Thoracic aorta (tissue), 2 donors: ENCODE results near the gene CHRDL1. TPM values are rescaled to one million over a fixed set of nuclear protein-coding genes. Genes with fewer than 3 reads are reported as not detected.

Source experiments
- ATAC-seq: fragments of 150-250 bp; one replicate; pipeline ENCODE4 v1.8.0; 2017; ENCODE audit warnings: low read depth; ENCODE audit not compliant: insufficient number of reproducible peaks, low FRiP score
- DNase-seq: peaks from one replicate; pipeline ENCODE4 v3.0.0-alpha.2; 2020; ENCODE audit warnings: low spot score
- H3K27ac ChIP-seq, 2 donors: fragments of 200-600 bp; sonication (generic); 1 replicate in 1 of 2; 2 replicates in 1 of 2; pipeline ENCODE4 v1.5.1; 2016; ENCODE audit warnings: mild to moderate bottlenecking in 2 of 2, moderate library complexity in 2 of 2
- H3K27me3 ChIP-seq: fragments of 200-600 bp; sonication (generic); replicated peaks from 2 replicates; pipeline ENCODE4 v1.6.0; 2016; ENCODE audit warnings: mild to moderate bottlenecking; ENCODE audit not compliant: insufficient read depth
- H3K36me3 ChIP-seq: fragments of 200-600 bp; sonication (generic); one replicate; pipeline ENCODE4 v1.5.1; 2016
- H3K4me1 ChIP-seq, 2 donors: fragments of 200-600 bp; sonication (generic); 1 replicate in 1 of 2; 2 replicates in 1 of 2; pipeline versions ENCODE4 v1.5.1 to v1.6.0; 2016; ENCODE audit warnings: low read depth in 2 of 2, mild to moderate bottlenecking in 1 of 2; ENCODE audit not compliant: control insufficient read depth in 1 of 2
- H3K4me3 ChIP-seq: fragments of 200-600 bp; sonication (generic); 2 replicates; pipeline ENCODE4 v1.5.1; 2016; ENCODE audit warnings: mild to moderate bottlenecking
- H3K9me3 ChIP-seq: fragments of 200-600 bp; sonication (generic); 2 replicates; pipeline ENCODE4 v1.5.1; 2016
- total RNA-seq, 2 donors: library from RNA; depleted of rRNA; stranded (reverse); fragments of >200 nt; gene quantifications; one replicate each; pipeline versions ENCODE4 v1.1.0 to v1.2.3, GENCODE V29; 2016
- TF ChIP-seq, protein P1 (sequence below): fragments of 200-600 bp; sonication (generic); IDR thresholded peaks from one replicate; pipeline ENCODE4 v1.5.1; 2019; ENCODE audit warnings: antibody characterized with exemption

CHRDL1 gene
- total RNA-seq, 2 donors from 2014 or later = 16.8 to 48.6 TPM

DNA sequence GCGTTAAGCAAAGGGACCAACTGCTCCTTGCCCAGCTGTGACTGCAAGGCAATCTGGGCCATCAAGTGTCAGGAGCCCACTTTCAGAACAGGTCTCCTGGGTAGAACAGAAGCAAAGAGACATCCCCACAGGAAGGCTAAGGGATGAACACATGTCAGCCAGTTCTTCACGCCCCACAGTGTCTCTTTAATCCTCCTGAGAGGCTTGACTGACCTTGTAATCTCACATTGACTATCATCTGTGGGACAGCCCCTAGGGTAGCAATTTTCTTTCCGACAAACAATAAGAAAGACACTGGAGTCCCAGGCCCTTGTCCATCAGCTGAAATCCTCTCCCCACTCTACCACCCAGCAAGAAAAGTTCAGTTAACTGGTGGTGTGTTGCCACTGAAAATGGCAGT, 1.0 kb downstream of the CHRDL1 start:
- Histone ChIP-seq H3K27ac (no peak overlapping the region), H3K27me3 (no peaks in the 10 kb centered on the region), H3K4me1 (no peaks in the 10 kb centered on the region), H3K4me3 (no peak overlapping the region), H3K9me3 (no peaks in the 10 kb centered on the region), H3K36me3 (no peaks in the 10 kb centered on the region)
- DNase-seq (no peak), ATAC-seq (no peak)
- TF ChIP-seq, protein P1, sequence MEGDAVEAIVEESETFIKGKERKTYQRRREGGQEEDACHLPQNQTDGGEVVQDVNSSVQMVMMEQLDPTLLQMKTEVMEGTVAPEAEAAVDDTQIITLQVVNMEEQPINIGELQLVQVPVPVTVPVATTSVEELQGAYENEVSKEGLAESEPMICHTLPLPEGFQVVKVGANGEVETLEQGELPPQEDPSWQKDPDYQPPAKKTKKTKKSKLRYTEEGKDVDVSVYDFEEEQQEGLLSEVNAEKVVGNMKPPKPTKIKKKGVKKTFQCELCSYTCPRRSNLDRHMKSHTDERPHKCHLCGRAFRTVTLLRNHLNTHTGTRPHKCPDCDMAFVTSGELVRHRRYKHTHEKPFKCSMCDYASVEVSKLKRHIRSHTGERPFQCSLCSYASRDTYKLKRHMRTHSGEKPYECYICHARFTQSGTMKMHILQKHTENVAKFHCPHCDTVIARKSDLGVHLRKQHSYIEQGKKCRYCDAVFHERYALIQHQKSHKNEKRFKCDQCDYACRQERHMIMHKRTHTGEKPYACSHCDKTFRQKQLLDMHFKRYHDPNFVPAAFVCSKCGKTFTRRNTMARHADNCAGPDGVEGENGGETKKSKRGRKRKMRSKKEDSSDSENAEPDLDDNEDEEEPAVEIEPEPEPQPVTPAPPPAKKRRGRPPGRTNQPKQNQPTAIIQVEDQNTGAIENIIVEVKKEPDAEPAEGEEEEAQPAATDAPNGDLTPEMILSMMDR = no peak

- Histone ChIP-seq H3K36me3 (no peaks in the 10 kb centered on the region), H3K27ac (no peak overlapping the region), H3K9me3 (no peaks in the 10 kb centered on the region), H3K27me3 (no peaks in the 10 kb centered on the region), H3K4me1 (no peaks in the 10 kb centered on the region), H3K4me3 (no peak overlapping the region)
- no peak for DNase-seq
- TF ChIP-seq, protein P1 = no peak
- no peak for ATAC-seq
These were observed 4.5 kb downstream of the CHRDL1 start for GRCh38 chrX:110791071-110791470.

DNA sequence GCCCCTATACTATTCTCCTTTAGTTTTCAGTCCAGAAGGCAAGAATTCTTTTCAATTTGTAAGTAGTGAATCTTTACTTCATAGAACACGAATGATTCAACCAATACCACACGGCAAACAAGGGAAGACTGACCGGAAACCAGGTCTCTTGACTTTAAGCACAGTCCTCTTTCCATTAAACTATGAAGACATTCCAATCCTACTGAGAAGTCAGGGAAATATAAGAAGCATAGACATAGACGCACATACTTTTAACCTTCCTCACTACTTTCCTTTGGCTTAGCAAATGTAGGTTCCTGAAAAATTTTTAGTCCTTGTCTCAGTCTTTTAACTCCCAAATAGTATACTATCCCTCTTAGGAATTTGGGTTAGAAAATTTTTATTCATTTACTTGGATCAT, 9.1 kb downstream of the CHRDL1 start:
- Histone ChIP-seq H3K36me3 (no peaks in the 10 kb centered on the region), H3K9me3 (no peaks in the 10 kb centered on the region), H3K4me3 (no peak overlapping the region), H3K27ac (no peak overlapping the region), H3K27me3 (no peaks in the 10 kb centered on the region), H3K4me1 (no peaks in the 10 kb centered on the region)
- DNase-seq (no peak), ATAC-seq (no peak)
- TF ChIP-seq, protein P1 = no peak

DNA sequence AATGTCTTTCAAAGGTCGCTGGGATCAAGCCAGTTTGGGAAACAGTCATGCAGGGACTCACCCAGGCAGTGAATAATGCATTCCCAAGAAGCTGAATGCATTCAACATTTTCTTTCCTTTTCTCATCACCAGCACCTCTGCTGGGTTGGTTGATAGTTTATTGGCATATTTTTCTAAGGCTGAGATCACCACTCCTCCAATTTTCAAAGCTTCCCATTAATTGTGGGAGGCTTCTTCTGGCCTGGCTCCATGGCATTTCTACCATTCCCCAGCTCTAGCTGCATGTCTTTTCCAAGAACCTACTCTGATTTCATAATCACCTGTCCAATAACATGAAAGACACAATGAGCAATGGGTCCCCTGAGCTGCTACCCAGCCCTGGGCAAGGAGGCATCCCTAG, 35.8 kb downstream of the CHRDL1 start:
- ATAC-seq (no peak), DNase-seq (no peak)
- Histone ChIP-seq H3K36me3 (no peaks in the 10 kb centered on the region), H3K9me3 (no peaks in the 10 kb centered on the region), H3K4me3 (no peak overlapping the region), H3K27me3 (no peaks in the 10 kb centered on the region), H3K27ac (no peak overlapping the region), H3K4me1 (no peaks in the 10 kb centered on the region)
- TF ChIP-seq, protein P1 = no peak

DNA sequence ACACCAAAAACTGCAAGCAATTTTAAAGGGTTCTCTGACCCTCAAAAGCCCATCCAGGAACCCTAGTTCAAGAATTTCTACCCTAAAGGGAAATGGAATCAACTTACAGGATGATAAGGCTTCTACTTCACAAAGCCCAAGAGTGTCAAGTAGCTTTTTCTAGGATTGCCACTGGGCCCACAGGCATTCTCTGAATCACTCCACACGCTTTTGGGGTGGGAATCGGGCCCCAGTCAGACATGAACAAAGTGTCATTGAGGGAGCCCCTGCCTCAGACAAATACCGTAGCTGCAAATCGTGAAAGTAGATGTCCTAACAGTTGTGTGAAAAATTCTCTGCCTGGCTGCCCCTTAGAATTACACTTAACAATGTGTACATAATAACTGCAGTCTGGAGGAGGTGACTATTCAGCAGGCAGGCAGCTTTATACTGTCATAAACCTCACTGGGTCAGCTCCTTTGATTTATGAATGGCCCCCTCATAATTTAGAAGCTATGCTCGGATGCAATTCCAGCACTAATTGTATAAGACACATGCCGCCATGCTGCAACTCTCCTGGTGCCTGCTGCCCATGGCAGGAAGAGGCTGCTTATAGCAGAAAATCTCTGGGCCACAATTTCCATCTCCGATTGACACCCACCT, 36.7 kb downstream of the CHRDL1 start:
- Histone ChIP-seq H3K9me3 (no peaks in the 10 kb centered on the region), H3K27ac (no peak overlapping the region), H3K27me3 (no peaks in the 10 kb centered on the region), H3K36me3 (no peaks in the 10 kb centered on the region), H3K4me3 (no peak overlapping the region), H3K4me1 (no peaks in the 10 kb centered on the region)
- TF ChIP-seq, protein P1 = no peak
- DNase-seq (no peak), ATAC-seq (no peak)
